Activated naive CD4-positive, alpha-beta T cell treated with anti-CD3 and anti-CD28 coated beads, Interleukin-2, amount 50 U/mL, for 72 hours (primary cell): ENCODE measurements around the gene ALOX5AP. TPM values are rescaled to one million over a fixed set of nuclear protein-coding genes. Genes with fewer than 3 reads are reported as not detected.

Source experiments
- ATAC-seq, 2 donors: fragments of 150-1000 bp; cut with Tn5 transposase; 2 replicates each; pipeline ENCODE4 v1.10.0; 2021; ENCODE audit warnings: mild to moderate bottlenecking in 2 of 2, moderate library complexity in 2 of 2
- DNase-seq, 2 donors: peaks; one replicate each; pipeline ENCODE4 v3.0.0; 2021 to 2022; ENCODE audit warnings: low spot score in 2 of 2
- H3K27ac Mint-ChIP-seq, 2 donors: one replicate each; pipeline ENCODE4 v1.8.0; 2022; ENCODE audit warnings: mild to moderate bottlenecking in 2 of 2, mixed read lengths in 2 of 2
- H3K36me3 Mint-ChIP-seq, 2 donors: one replicate each; pipeline ENCODE4 v1.8.0; 2022; ENCODE audit warnings: mixed read lengths in 2 of 2
- H3K9me3 Mint-ChIP-seq, 2 donors: one replicate each; pipeline ENCODE4 v1.8.0; 2022; ENCODE audit warnings: mixed read lengths in 2 of 2
- total RNA-seq, 2 donors: library from RNA; stranded (reverse); gene quantifications; one replicate each; pipeline ENCODE4 v1.2.3, GENCODE V29; 2022

ALOX5AP gene
- 10 to 100 TPM; 11.5 to 36.2 TPM for total RNA-seq

DNA sequence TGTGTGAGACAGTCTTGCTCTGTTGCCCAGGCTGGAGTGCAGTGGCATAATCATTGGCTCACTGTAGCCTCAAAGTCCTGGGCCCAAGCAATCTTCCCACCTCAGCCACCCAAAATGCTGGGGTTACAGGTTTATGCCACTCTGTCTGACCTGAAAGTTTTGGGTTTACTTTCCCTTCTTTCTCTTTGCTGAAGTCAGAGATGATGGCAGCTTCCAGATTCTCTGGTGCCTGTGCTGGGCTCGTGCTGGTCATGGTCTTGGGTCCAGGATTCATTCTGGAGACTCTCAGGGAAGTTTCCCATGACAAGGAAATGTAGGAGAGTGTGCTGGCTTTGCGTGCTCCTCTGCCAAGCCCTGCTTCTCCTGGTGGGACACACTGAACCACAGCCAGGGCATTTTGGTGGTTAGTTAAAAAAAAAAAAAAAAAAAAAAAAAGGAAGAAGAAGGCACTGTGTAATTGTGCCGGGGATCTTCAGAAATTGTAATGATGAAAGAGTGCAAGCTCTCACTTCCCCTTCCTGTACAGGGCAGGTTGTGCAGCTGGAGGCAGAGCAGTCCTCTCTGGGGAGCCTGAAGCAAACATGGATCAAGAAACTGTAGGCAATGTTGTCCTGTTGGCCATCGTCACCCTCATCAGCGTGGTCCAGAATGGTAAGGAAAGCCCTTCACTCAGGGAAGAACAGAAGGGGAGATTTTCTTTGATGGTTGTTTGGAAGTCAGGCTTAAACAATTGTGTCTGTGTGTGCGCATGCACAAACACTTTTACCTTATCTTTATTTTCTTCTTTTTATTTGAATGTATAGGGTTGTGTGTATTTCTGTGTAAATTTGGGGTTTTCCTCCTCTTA, at the start of gene ALOX5AP:
Gene ALOX5AP (plus strand): TSS at position 519 of the 847 bp plus-strand sequence. CDS start 63 bp downstream, at position 582.
- H3K9me3 Mint-ChIP-seq: no peaks in the 10 kb centered on the region
- peak in 1 of 2 donors; percentile 43 for ATAC-seq
- DNase-seq: no peak
- H3K36me3 Mint-ChIP-seq: peaks cover 0 to 14% of the 10 kb centered on the region in 2 donors
- peak within 1 kb of the TSS; percentile 82 to 90 for H3K27ac Mint-ChIP-seq

- DNase-seq (no peak), ATAC-seq (no peak)
- no peaks in the 10 kb centered on the region for H3K36me3 Mint-ChIP-seq
- no peaks in the 10 kb centered on the region for H3K9me3 Mint-ChIP-seq
- H3K27ac Mint-ChIP-seq: no peak overlapping the region
Observed at GRCh38 chr13:30685987-30686386, 49.4 kb upstream of the ALOX5AP start.

- no peak for DNase-seq
- Mint-ChIP-seq H3K27ac (no peak overlapping the region), H3K9me3 (no peaks in the 10 kb centered on the region), H3K36me3 (no peaks in the 10 kb centered on the region)
- ATAC-seq: no peak
Observed at GRCh38 chr13:30687601-30688000, 47.7 kb upstream of the ALOX5AP start.

GRCh38 chr13:30689752-30690151, 45.6 kb upstream of the ALOX5AP start:
- peak overlapping the region in 1 of 2 donors; percentile 77 for H3K27ac Mint-ChIP-seq
- DNase-seq: no peak
- no peak for ATAC-seq
- H3K9me3 Mint-ChIP-seq: no peaks in the 10 kb centered on the region
- no peaks in the 10 kb centered on the region for H3K36me3 Mint-ChIP-seq

- Mint-ChIP-seq H3K27ac (peak overlapping the region in 1 of 2 donors; percentile 77), H3K36me3 (no peaks in the 10 kb centered on the region), H3K9me3 (no peaks in the 10 kb centered on the region)
- ATAC-seq: peak; percentile 32 to 56
- DNase-seq: no peak
Observed at GRCh38 chr13:30690282-30691188, 44.8 kb upstream of the ALOX5AP start.

- no peak overlapping the region for H3K27ac Mint-ChIP-seq
- no peaks in the 10 kb centered on the region for H3K36me3 Mint-ChIP-seq
- no peak for DNase-seq
- no peaks in the 10 kb centered on the region for H3K9me3 Mint-ChIP-seq
- ATAC-seq: no peak
Observed at GRCh38 chr13:30692113-30692512, 43.2 kb upstream of the ALOX5AP start.

DNA sequence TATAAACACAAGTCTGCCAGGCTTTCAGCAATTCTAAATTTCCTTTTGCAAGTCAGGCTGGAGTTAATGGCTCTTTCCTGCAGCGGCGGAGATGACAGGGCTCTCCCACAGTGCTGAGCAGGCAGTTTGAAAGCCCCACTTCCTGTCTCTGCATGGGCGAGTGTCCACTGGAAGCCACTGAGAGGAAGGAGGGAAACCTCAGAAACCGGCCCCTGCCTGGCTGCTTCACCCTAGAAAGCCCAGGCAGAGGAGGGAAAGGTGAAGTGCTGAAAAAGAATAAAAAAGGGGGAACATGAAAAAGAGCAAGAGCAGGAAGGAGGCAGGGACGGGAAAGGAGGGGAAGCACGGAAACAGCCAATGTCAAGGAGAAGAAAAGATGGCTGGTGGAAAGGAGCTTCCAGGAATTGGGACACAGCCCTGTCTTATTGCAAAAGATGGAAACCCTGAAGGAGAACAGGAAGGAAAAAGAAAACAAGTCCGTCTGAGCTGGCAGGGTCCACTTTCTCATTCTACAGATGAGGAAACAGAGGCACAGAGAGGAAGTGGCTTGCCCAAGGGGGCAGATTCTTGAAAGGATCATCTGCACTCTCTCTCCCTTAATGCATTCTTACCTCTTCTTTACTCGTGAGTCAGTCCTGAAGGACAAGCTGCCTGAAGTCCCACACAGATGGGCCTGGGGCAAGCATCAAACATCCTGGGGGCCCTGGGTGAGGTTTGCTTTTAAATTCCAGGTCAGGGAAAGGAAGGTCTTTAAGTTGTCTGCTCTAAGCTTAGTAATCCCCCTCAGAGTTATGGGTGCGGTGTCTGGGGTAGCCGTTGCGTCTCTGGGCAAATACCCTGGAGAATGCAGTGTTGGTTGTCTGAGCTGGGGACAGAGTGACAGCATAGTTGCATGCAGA, 38.8 kb upstream of the ALOX5AP start:
- peak in 1 of 2 donors; percentile 44 for ATAC-seq
- H3K9me3 Mint-ChIP-seq: no peaks in the 10 kb centered on the region
- H3K27ac Mint-ChIP-seq: peak overlapping the region in 1 of 2 donors; percentile 85
- H3K36me3 Mint-ChIP-seq: no peaks in the 10 kb centered on the region
- DNase-seq: no peak

DNA sequence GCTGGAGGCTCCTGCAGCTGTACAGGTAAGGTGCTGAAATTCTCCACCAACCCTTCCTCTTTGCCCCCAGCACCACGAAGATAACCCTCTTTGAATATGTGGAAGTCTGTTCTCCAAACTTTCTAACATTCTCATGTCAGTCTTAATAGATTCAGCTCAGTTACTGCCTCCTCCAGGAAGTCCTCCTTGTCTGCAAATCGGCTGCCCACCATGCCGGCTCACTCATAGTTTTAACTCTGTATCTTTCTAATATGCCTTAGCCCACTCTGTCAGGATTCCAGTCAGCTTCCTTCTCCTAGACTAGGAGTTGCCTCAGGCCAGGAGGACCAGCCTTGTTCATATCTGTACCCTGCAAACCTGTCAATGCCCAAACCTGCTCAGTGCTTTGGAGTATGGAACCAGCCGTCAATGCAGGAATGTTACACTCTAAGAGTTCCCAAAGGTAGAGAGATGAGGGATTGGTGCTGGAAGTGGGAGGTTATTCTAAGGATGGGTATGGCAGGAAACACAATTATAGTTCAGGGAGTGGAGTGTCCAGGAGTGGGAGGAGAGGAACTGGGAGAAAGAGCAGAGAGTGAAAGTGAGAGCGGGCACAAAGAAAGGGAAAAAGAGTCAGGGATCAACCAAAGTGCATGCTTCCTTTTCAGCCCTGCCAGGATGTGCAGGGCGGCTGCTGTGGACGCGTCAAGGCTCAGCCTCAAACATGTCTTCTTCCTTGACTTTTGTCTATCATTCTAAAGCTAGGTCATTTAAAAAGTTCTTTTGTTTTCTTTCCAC, 38.0 kb upstream of the ALOX5AP start:
- DNase-seq (no peak), ATAC-seq (no peak)
- Mint-ChIP-seq H3K9me3 (no peaks in the 10 kb centered on the region), H3K27ac (no peak overlapping the region), H3K36me3 (no peaks in the 10 kb centered on the region)

- DNase-seq (no peak), ATAC-seq (no peak)
- Mint-ChIP-seq H3K9me3 (no peaks in the 10 kb centered on the region), H3K36me3 (no peaks in the 10 kb centered on the region), H3K27ac (no peak overlapping the region)
Observed at GRCh38 chr13:30697996-30698401, 37.3 kb upstream of the ALOX5AP start.

GRCh38 chr13:30698488-30699005, 36.8 kb upstream of the ALOX5AP start:
- no peak for ATAC-seq
- Mint-ChIP-seq H3K27ac (no peak overlapping the region), H3K9me3 (no peaks in the 10 kb centered on the region)

DNA sequence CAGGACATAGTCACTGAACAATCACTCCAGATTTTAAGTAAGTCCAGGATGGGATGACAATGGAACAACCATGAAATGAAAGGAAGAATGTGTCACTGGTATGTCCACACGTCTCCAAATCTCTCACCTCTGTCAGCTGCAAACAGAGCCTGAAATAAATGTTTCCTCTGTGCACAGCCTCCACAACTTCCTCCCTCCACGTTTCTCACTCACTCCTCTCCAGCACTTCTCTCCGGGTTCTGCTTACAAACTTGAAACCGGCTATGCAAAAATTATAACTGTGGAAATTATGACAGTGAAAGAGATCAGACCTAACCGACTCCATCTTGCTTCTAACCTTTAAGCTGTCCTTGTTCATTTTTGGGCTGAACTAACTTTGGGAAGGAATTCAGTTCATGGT, 35.0 kb upstream of the ALOX5AP start:
- Mint-ChIP-seq H3K36me3 (no peaks in the 10 kb centered on the region), H3K27ac (peak overlapping the region in 1 of 2 donors; percentile 5), H3K9me3 (no peaks in the 10 kb centered on the region)
- ATAC-seq (no peak), DNase-seq (no peak)

More at GRCh38 chr13:30698488-30699005, 36.8 kb upstream of the ALOX5AP start:
- no peak for DNase-seq
- H3K36me3 Mint-ChIP-seq: no peaks in the 10 kb centered on the region

DNA sequence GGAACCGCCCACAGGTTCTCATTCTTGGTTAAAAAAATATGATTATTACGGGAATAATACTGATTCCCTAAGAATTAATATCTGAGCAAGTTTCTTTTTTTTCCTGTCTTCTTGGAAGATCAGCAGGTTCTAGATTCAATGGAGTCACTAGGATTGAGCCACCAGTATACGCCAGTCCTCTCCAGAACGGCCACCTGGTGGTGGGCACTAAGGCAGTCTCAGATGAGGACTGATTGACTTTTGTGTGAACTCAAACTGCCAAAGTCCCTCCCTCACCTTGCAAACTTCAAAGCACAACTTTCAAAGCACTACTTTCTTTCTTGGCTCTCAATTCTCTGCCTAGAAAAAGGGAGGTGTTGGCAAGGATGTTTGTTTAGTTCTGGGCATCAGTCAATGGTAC, 33.3 kb upstream of the ALOX5AP start:
- H3K9me3 Mint-ChIP-seq: no peaks in the 10 kb centered on the region
- DNase-seq (no peak), ATAC-seq (no peak)

DNA sequence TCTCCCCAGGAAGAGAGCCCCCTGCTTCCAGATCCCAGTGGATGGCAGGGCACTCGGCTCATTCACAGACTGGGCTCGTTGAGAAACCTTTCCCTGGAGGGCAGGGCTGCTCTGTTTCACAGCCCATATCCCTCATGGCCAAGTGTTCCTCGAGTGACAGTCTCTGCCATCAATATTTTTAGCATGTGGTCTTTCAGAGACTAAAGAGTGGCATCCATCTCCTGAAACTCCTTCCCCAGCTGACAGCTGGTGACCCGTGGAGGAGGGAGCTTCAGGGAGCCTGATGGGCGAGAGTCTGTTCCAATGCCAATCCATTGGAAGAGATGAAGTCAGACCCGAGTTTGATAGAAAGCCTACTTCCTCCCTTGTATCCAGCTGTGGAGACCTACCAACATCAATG, 30.7 kb upstream of the ALOX5AP start:
- DNase-seq (no peak), ATAC-seq (no peak)
- Mint-ChIP-seq H3K9me3 (no peaks in the 10 kb centered on the region), H3K36me3 (no peaks in the 10 kb centered on the region), H3K27ac (no peak overlapping the region)

More for the DNA sequence above, 33.3 kb upstream of the ALOX5AP start:
- Mint-ChIP-seq H3K27ac (no peak overlapping the region), H3K36me3 (no peaks in the 10 kb centered on the region)

- DNase-seq (no peak), ATAC-seq (no peak)
- no peaks in the 10 kb centered on the region for H3K9me3 Mint-ChIP-seq
- no peaks in the 10 kb centered on the region for H3K36me3 Mint-ChIP-seq
- no peak overlapping the region for H3K27ac Mint-ChIP-seq
Observed at GRCh38 chr13:30705680-30706079, 29.7 kb upstream of the ALOX5AP start.

DNA sequence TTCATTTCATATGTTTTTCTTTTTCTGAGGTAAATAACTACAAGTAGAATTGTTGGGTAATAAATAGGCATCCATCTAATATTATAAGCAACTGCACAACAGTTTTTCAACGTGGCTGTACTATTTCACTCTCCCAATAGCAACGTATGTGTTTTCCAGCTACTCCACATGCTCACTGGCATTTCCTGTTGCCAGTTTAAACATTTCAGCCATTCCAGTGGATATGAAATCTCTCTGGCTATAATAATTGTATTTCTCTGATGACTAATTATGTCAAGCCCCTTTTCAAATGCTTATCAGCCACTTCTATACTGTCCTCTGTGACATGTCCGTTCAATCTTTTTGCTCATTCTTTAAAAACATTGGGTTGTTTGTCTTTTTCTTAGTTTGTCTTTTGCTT, 26.8 kb upstream of the ALOX5AP start:
- DNase-seq (no peak), ATAC-seq (no peak)
- no peaks in the 10 kb centered on the region for H3K9me3 Mint-ChIP-seq
- H3K27ac Mint-ChIP-seq: no peak overlapping the region
- H3K36me3 Mint-ChIP-seq: no peaks in the 10 kb centered on the region
